NT2/D1 (cell line): ENCODE data around the gene CTCF.
"Not testable (repeated sequence)": the region's sequence is repeated elsewhere in the genome, so short reads cannot be mapped to it uniquely, and the experiment has no call there.

Experiments
- DNase-seq: peaks from one replicate; pipeline ENCODE4 v3.0.0-alpha.2; 2011; ENCODE audit warnings: low read depth, low spot score
- H3K27me3 ChIP-seq: 2 replicates; pipeline ENCODE4 v1.6.0; 2011; ENCODE audit warnings: mild to moderate bottlenecking; ENCODE audit not compliant: insufficient read length, insufficient read depth
- H3K36me3 ChIP-seq: 2 replicates; pipeline ENCODE4 v1.6.1; 2011; ENCODE audit warnings: mild to moderate bottlenecking, low read length, mixed read lengths; ENCODE audit not compliant: insufficient read depth, insufficient read length
- H3K4me1 ChIP-seq: 2 replicates; pipeline ENCODE4 v1.5.1; 2011; ENCODE audit not compliant: insufficient read depth, insufficient read length
- H3K4me3 ChIP-seq: 2 replicates; pipeline ENCODE4 v1.5.1; 2011; ENCODE audit warnings: low read depth; ENCODE audit not compliant: insufficient read length
- H3K9ac ChIP-seq: 2 replicates; pipeline ENCODE4 v1.6.0; 2011; ENCODE audit warnings: low read depth; ENCODE audit not compliant: insufficient read length
- H3K9me3 ChIP-seq: 2 replicates; pipeline ENCODE4 v1.5.1; 2011; ENCODE audit warnings: mild to moderate bottlenecking, low read length; ENCODE audit not compliant: insufficient read depth
- SUZ12 ChIP-seq: IDR thresholded peaks from 2 replicates; pipeline ENCODE4 v1.6.1; 2011; ENCODE audit not compliant: insufficient read length, insufficient read depth; ENCODE audit errors: extremely low read depth
- YY1 ChIP-seq: IDR thresholded peaks from 2 replicates; pipeline ENCODE4 v1.6.1; 2011; ENCODE audit not compliant: insufficient read length, insufficient read depth
- ZNF274 ChIP-seq: IDR thresholded peaks from 2 replicates; pipeline ENCODE4 v1.6.1; 2011; ENCODE audit warnings: mild to moderate bottlenecking, low read depth, low read length

CTCF gene, protein sequence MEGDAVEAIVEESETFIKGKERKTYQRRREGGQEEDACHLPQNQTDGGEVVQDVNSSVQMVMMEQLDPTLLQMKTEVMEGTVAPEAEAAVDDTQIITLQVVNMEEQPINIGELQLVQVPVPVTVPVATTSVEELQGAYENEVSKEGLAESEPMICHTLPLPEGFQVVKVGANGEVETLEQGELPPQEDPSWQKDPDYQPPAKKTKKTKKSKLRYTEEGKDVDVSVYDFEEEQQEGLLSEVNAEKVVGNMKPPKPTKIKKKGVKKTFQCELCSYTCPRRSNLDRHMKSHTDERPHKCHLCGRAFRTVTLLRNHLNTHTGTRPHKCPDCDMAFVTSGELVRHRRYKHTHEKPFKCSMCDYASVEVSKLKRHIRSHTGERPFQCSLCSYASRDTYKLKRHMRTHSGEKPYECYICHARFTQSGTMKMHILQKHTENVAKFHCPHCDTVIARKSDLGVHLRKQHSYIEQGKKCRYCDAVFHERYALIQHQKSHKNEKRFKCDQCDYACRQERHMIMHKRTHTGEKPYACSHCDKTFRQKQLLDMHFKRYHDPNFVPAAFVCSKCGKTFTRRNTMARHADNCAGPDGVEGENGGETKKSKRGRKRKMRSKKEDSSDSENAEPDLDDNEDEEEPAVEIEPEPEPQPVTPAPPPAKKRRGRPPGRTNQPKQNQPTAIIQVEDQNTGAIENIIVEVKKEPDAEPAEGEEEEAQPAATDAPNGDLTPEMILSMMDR

DNA sequence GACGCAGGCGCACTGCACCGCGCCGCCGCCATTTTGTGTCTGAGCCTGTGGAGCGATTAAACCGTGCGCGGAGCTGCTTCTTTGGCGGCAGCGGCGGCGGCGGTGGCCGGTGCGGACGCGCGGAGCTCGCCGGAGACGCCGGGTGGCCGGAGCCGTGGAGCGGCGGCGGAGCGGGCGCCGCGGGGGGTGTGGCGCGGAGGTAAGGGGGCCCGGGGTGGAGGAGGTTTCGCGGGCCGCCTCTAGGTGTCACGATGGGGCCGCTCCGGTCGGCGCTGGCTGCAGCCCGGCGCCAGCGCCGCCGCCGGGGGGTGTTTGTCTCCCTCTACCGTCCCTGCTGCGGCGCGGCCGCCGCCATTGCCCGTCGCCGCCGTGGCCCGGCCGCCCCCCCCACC is at the start of gene CTCF:
CTCF (plus strand) TSS at position 1 of the 392 bp plus-strand sequence. CDS start 48,307 bp downstream, outside the sequence.
- no peaks in the 10 kb centered on the region for H3K9me3 ChIP-seq
- peak within 1 kb of the TSS; percentile 99 for H3K9ac ChIP-seq
- peaks cover 3% of the 10 kb centered on the region for H3K4me1 ChIP-seq
- TF ChIP-seq YY1 (peak; percentile 26), ZNF274 (no peak)
- peak; percentile 57 for DNase-seq
- peak within 1 kb of the TSS; percentile 90 for H3K4me3 ChIP-seq
- H3K36me3 ChIP-seq, result no peaks in the 10 kb centered on the region
- no peaks in the 10 kb centered on the region for H3K27me3 ChIP-seq

DNA sequence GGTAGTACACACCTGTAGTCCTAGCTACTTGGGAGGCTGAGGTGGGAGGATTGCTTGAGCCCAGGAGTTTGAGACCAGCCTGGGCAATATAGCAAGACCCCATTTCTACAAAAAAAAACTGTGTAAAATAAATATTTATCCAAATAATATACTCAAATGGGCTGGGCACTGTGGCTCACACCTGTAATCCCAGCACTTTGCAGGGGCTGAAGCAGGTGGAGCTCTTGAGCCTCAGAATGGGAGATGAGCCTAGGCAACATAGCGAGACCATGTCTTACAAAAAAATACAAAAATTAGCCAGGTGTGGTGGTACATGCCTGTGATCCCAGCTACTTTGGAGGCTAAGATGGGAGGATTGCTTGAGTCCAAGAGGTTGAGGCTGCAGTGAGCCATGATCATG is 48.4 kb upstream of the CTCF start:
- H3K9ac ChIP-seq, DNase-seq, H3K9me3 ChIP-seq, H3K4me3 ChIP-seq, H3K27me3 ChIP-seq, H3K36me3 ChIP-seq, H3K4me1 ChIP-seq: not testable (repeated sequence)

DNA sequence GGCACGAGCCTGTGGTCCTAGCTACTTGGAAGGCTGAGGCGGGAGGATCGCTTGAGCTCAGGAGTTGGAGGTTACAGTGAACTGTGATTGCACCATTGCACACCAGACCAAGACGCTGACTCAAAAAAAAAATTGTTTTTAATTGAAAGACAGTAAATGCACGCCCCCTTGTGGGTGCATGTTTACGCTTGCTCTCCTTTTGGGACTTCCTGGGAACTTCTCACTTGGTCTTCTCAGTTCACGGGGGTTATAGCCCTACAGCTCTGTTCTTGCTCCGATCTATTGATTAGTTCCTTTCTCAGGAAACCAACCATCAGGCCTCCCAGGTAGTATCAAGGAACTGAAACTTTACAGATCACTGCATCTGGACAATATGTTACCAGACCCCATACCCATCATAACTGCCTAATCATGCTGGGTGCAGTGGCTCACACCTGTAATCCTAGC is 47.9 kb upstream of the CTCF start:
- no peak overlapping the region for H3K4me3 ChIP-seq
- no peak overlapping the region for H3K9ac ChIP-seq
- no peak for TF ChIP-seq YY1
- no peak for TF ChIP-seq ZNF274
- TF ChIP-seq SUZ12, result no peak
- no peaks in the 10 kb centered on the region for H3K27me3 ChIP-seq
- DNase-seq, result peak; percentile 57
- peaks cover 12% of the 10 kb centered on the region; the same call in 1 of the 2 replicates for H3K9me3 ChIP-seq
- H3K4me1 ChIP-seq, result no peaks in the 10 kb centered on the region
- no peaks in the 10 kb centered on the region for H3K36me3 ChIP-seq

DNA sequence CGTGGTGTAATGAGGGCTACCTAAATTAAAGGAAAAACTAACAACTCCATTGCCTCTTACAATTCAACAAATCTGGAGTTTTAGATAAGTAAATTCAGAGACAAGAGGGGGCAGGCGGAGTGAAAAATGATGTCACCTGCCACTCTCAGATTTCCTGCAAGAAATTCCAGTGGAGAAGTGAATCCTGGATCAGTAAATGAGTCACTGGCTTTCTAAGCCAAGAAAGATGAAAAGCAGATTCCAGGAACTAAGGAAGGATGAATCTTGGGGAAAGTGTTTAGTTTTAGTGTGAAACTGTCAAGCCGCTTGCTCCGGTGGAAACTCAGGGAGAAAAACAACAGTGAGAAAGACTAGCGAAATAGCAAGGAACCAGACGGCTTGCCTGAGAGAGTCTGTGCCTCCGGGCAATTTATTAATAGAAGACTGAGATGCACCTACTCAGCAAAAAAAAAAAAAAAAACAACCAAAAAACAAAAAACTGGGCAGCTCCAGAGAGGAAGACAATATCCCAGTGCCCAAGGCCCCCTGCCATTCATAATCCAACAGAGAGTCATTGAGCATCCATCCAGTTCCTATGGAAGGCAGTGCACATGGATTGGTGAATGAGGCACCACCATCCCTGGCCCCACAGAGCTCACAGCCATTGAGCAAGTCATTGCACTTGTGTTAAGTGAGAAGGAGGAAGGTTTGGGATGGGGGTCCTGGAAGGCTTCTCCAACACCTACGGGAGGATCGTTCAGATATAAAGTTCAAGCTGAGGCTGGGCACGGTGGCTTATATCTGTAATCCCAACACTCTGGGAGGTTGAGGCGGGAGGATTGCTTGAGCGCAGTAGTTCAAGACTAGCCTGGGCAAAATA is 45.8 kb upstream of the CTCF start:
- H3K4me3 ChIP-seq, result no peak overlapping the region
- no peak for DNase-seq
- H3K27me3 ChIP-seq, result no peaks in the 10 kb centered on the region
- no peaks in the 10 kb centered on the region for H3K36me3 ChIP-seq
- H3K4me1 ChIP-seq, result no peaks in the 10 kb centered on the region
- H3K9ac ChIP-seq, result no peak overlapping the region
- H3K9me3 ChIP-seq, result peaks cover 26% of the 10 kb centered on the region; the same call in 1 of the 2 replicates
- TF ChIP-seq ZNF274 (no peak), YY1 (no peak), SUZ12 (no peak)

DNA sequence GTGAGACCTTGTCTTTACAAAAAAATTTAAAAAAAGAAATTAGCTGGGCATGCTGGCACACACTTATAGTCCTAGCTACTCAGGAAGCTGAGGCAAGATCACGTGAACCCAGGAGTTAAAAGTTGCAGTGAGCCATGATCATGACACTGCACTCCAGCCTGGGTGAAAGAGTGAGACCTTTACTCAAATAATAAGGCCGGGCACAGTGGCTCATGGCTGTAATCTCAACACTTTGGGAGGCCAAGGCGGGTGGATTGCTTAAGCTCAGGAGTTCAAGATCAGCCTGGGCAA is 45.2 kb upstream of the CTCF start:
- no peak for DNase-seq
- H3K4me3 ChIP-seq, result no peak overlapping the region
- no peaks in the 10 kb centered on the region for H3K27me3 ChIP-seq
- H3K9me3 ChIP-seq, result peaks cover 31% of the 10 kb centered on the region; the same call in 1 of the 2 replicates
- H3K9ac ChIP-seq, result no peak overlapping the region
- TF ChIP-seq SUZ12, result no peak
- TF ChIP-seq YY1, result no peak
- TF ChIP-seq ZNF274, result no peak
- no peaks in the 10 kb centered on the region for H3K4me1 ChIP-seq
- H3K36me3 ChIP-seq, result no peaks in the 10 kb centered on the region

DNA sequence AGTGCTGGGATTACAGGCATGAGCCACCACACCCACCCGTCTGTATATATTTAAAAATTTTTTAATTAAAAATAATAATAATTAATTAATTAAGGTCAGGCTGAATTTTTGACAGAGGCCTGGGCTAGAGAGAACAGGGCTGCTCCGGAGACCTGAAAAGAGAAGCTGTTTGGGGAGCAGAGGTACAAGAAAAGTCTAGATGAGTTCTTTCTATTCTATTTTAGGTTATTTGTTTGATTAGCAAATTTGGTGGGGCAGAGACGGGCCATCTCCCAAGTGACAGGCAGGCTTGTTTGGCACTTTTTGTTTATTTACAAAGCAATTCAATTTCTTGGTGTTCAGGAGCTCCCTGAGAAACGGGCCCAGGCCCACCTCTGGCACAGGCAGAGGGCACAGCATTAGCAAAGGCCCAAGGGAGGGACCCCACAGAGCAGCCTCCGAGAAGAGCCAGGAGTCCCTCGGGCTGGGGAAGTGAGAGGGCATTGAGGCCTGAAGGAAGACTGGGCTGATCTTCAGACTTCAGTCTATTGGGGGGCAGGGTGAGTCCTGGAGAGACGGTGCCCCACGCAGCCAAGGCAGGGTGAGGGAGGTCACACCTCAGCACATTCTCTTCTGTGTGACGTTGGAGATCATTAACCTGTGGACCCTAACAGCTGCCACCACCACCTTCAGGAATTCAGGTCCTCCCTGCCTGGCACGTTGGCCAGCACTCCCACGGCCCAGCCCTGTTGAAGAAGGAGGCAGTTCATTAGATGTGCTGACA is 44.5 kb upstream of the CTCF start:
- Histone ChIP-seq H3K4me1 (no peaks in the 10 kb centered on the region), H3K4me3 (no peak overlapping the region), H3K9me3 (peaks cover 36% of the 10 kb centered on the region; the same call in 1 of the 2 replicates), H3K9ac (no peak overlapping the region), H3K27me3 (no peaks in the 10 kb centered on the region), H3K36me3 (no peaks in the 10 kb centered on the region)
- TF ChIP-seq ZNF274 (no peak), YY1 (no peak), SUZ12 (no peak)
- DNase-seq, result no peak
